ENCODE measurements around the gene PPIP5K2. TPM values are rescaled to one million over a fixed set of nuclear protein-coding genes. Genes with fewer than 3 reads are reported as not detected.

PPIP5K2 gene
- total RNA-seq, 1 donor, result 78.5 TPM

DNA sequence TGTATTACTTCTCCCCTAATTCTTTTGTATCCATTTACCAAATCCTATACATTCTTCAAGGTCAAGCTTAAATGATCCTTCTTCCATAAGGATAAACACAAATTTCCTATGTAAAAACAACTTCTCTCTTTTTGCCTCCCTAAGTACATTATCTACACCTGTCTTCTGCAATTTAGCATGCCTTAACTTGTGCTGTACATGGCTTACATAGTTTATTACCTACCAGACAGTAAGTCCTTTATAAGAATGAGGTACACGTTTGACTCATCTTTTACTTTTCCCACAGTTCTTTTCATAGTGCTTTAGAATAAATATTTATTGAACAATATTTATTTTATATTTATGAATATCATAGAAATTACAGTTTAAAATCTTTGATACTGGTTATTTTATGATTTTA, 33.6 kb upstream of the PPIP5K2 start:
- Histone ChIP-seq H3K27me3 (ENCODE audit: insufficient read depth, low read length) (no peaks in the 10 kb centered on the region), H3K36me3 (ENCODE audit: insufficient read depth, low read length) (no peaks in the 10 kb centered on the region), H3K4me2 (ENCODE audit: insufficient read depth, low read length) (no peak overlapping the region), H4K20me1 (ENCODE audit: insufficient read depth, low read length) (no peaks in the 10 kb centered on the region), H3K79me2 (ENCODE audit: insufficient read depth, low read length) (no peaks in the 10 kb centered on the region), H2AFZ (ENCODE audit: low read length) (no peak overlapping the region), H3K4me1 (ENCODE audit: insufficient read depth, low read length) (no peaks in the 10 kb centered on the region), H3K27ac (ENCODE audit: low read depth, low read length) (no peak overlapping the region), H3K4me3 (ENCODE audit: insufficient read depth, low read length) (no peak overlapping the region), H3K9me3 (ENCODE audit: low read depth, low read length) (no peaks in the 10 kb centered on the region)
- TF ChIP-seq, protein P1, sequence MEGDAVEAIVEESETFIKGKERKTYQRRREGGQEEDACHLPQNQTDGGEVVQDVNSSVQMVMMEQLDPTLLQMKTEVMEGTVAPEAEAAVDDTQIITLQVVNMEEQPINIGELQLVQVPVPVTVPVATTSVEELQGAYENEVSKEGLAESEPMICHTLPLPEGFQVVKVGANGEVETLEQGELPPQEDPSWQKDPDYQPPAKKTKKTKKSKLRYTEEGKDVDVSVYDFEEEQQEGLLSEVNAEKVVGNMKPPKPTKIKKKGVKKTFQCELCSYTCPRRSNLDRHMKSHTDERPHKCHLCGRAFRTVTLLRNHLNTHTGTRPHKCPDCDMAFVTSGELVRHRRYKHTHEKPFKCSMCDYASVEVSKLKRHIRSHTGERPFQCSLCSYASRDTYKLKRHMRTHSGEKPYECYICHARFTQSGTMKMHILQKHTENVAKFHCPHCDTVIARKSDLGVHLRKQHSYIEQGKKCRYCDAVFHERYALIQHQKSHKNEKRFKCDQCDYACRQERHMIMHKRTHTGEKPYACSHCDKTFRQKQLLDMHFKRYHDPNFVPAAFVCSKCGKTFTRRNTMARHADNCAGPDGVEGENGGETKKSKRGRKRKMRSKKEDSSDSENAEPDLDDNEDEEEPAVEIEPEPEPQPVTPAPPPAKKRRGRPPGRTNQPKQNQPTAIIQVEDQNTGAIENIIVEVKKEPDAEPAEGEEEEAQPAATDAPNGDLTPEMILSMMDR (IDR thresholded peaks at IDR 0.05; ENCODE audit: extremely low read depth, low read depth, low read length), result no peak
- DNase-seq (ENCODE audit: insufficient read length, low spot score, missing footprints), result no peak

DNA sequence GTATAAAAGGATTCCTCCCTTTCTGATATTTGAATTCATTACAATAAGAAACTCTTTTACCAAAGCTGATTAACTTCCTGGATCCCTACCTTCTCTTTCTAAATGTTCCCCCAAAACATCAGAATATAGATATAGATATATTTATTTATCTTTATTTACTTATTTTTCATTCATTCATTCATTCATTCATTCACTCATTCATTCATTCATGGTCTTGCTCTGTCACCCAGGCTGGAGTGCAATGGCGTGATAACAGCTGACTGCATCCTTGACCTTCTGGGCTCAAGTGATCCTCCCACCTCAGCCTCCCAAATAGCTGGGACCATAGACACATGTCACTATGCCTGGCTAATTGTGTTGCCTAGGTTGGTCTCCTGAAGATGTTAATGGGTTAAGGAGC, 30.8 kb upstream of the PPIP5K2 start:
- Histone ChIP-seq H2AFZ (ENCODE audit: low read length) (no peak overlapping the region), H3K4me1 (ENCODE audit: insufficient read depth, low read length) (no peaks in the 10 kb centered on the region), H4K20me1 (ENCODE audit: insufficient read depth, low read length) (no peaks in the 10 kb centered on the region), H3K4me3 (ENCODE audit: insufficient read depth, low read length) (no peak overlapping the region), H3K4me2 (ENCODE audit: insufficient read depth, low read length) (no peak overlapping the region), H3K27ac (ENCODE audit: low read depth, low read length) (no peak overlapping the region), H3K9me3 (ENCODE audit: low read depth, low read length) (no peaks in the 10 kb centered on the region), H3K36me3 (ENCODE audit: insufficient read depth, low read length) (no peaks in the 10 kb centered on the region), H3K27me3 (ENCODE audit: insufficient read depth, low read length) (no peaks in the 10 kb centered on the region), H3K79me2 (ENCODE audit: insufficient read depth, low read length) (no peaks in the 10 kb centered on the region)
- DNase-seq (ENCODE audit: insufficient read length, low spot score, missing footprints), result no peak
- TF ChIP-seq, protein P1 (IDR thresholded peaks at IDR 0.05; ENCODE audit: extremely low read depth, low read depth, low read length), result no peak

DNA sequence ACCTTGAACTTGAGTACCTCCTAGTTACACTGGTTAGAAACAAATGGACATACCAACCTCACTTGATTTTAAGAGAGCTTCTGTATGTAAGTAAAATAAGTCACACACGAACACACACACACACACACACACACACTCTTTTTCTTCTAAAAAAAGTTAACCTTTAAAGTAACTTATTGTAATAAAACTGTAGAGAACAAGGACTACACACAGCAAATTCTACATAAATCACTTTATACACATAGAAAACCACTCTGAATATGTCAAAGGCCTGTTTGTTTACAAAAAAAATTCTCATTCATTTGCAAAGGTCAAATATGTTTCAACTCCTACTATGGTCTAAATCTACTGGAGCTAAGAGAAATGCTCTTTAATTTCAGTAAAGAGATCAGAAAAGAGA, 29.3 kb upstream of the PPIP5K2 start:
- Histone ChIP-seq H3K9me3 (ENCODE audit: low read depth, low read length) (no peaks in the 10 kb centered on the region), H3K27ac (ENCODE audit: low read depth, low read length) (no peak overlapping the region), H2AFZ (ENCODE audit: low read length) (no peak overlapping the region), H3K4me2 (ENCODE audit: insufficient read depth, low read length) (no peak overlapping the region), H3K27me3 (ENCODE audit: insufficient read depth, low read length) (no peaks in the 10 kb centered on the region), H3K79me2 (ENCODE audit: insufficient read depth, low read length) (no peaks in the 10 kb centered on the region), H3K4me1 (ENCODE audit: insufficient read depth, low read length) (no peaks in the 10 kb centered on the region), H3K36me3 (ENCODE audit: insufficient read depth, low read length) (no peaks in the 10 kb centered on the region), H4K20me1 (ENCODE audit: insufficient read depth, low read length) (no peaks in the 10 kb centered on the region), H3K4me3 (ENCODE audit: insufficient read depth, low read length) (no peak overlapping the region)
- TF ChIP-seq, protein P1 (IDR thresholded peaks at IDR 0.05; ENCODE audit: extremely low read depth, low read depth, low read length), result no peak
- no peak for DNase-seq (ENCODE audit: insufficient read length, low spot score, missing footprints)

DNA sequence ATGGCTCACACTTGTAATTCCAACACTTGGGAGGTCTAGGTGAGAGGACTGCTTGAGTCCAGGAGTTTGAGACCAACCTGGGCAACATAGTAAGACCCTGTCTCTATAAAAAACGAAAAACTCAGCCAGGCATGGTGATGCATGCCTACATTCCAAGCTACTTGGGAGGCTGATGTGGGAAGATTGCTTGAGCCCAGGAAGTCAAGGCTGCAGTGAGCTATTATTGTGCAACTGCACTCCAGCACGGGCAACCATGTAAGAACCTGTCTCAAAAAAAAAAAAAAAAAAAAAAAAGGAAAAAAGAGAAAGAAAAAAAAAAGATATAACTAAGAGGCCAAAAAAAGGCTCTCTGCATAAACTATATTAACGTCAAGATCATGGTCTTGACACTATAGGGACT, 27.4 kb upstream of the PPIP5K2 start:
- Histone ChIP-seq H3K4me3 (ENCODE audit: insufficient read depth, low read length) (no peak overlapping the region), H3K9me3 (ENCODE audit: low read depth, low read length) (no peaks in the 10 kb centered on the region), H3K79me2 (ENCODE audit: insufficient read depth, low read length) (no peaks in the 10 kb centered on the region), H4K20me1 (ENCODE audit: insufficient read depth, low read length) (no peaks in the 10 kb centered on the region), H3K27me3 (ENCODE audit: insufficient read depth, low read length) (no peaks in the 10 kb centered on the region), H3K36me3 (ENCODE audit: insufficient read depth, low read length) (no peaks in the 10 kb centered on the region), H3K27ac (ENCODE audit: low read depth, low read length) (no peak overlapping the region), H3K4me1 (ENCODE audit: insufficient read depth, low read length) (no peaks in the 10 kb centered on the region), H2AFZ (ENCODE audit: low read length) (no peak overlapping the region), H3K4me2 (ENCODE audit: insufficient read depth, low read length) (no peak overlapping the region)
- TF ChIP-seq, protein P1 (IDR thresholded peaks at IDR 0.05; ENCODE audit: extremely low read depth, low read depth, low read length), result no peak
- DNase-seq (ENCODE audit: insufficient read length, low spot score, missing footprints), result no peak
